Activated CD4-positive, alpha-beta memory T cell treated with anti-CD3 and anti-CD28 coated beads, Interleukin-2, amount 10 ng/mL, durations not matched to agents 7 days and 5 days (primary cell): ENCODE data around the gene NPY5R. TPM values are rescaled to one million over a fixed set of nuclear protein-coding genes. Genes with fewer than 3 reads are reported as not detected.

Experiments used
- CTCF ChIA-PET: fragments of 350-600 bp; sonication (Branson Sonifier 250); formaldehyde crosslinking; loops from one replicate; lab custom pipeline; 2021; ENCODE audit warnings: antibody characterized with exemption, inconsistent platforms; lab: Charles Lee
- POLR2A ChIA-PET: fragments of 350-600 bp; sonication (Branson Sonifier 250); formaldehyde crosslinking; loops from one replicate; lab custom pipeline; 2021; ENCODE audit warnings: antibody characterized with exemption; lab: Charles Lee
- DNase-seq: peaks from one replicate; pipeline ENCODE4 v3.0.0-alpha.2; 2020
- H3K27ac Mint-ChIP-seq: one replicate; pipeline ENCODE4 v1.8.0; 2021; ENCODE audit warnings: mild to moderate bottlenecking, mixed read lengths
- H3K27me3 Mint-ChIP-seq: one replicate; pipeline ENCODE4 v1.8.0; 2021; ENCODE audit warnings: mixed read lengths
- H3K36me3 Mint-ChIP-seq: one replicate; pipeline ENCODE4 v1.8.0; 2021; ENCODE audit warnings: low read depth, mixed read lengths
- H3K4me1 Mint-ChIP-seq: one replicate; pipeline ENCODE4 v1.8.0; 2021; ENCODE audit warnings: mixed read lengths
- H3K4me3 Mint-ChIP-seq: one replicate; pipeline ENCODE4 v1.8.0; 2021; ENCODE audit warnings: mild to moderate bottlenecking, mixed read lengths
- H3K9me3 Mint-ChIP-seq: one replicate; pipeline ENCODE4 v1.8.0; 2021; ENCODE audit warnings: mixed read lengths
- total RNA-seq, 2 experiments: library from RNA; stranded (reverse); gene quantifications; one replicate each; pipeline ENCODE4 v1.2.3, GENCODE V29; 2021

The NPY5R gene
- total RNA-seq, 2 experiments from 2014 or later, result not detected

DNA sequence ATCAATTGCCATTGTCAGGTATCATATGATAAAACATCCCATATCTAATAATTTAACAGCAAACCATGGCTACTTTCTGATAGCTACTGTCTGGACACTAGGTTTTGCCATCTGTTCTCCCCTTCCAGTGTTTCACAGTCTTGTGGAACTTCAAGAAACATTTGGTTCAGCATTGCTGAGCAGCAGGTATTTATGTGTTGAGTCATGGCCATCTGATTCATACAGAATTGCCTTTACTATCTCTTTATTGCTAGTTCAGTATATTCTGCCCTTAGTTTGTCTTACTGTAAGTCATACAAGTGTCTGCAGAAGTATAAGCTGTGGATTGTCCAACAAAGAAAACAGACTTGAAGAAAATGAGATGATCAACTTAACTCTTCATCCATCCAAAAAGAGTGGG lies 7.0 kb downstream of the NPY5R start:
- ChIA-PET POLR2A (no interaction called here), CTCF (no interaction called here)
- Mint-ChIP-seq H3K4me3 (no peak overlapping the region), H3K9me3 (no peaks in the 10 kb centered on the region), H3K36me3 (no peaks in the 10 kb centered on the region), H3K27me3 (peaks cover 11% of the 10 kb centered on the region), H3K4me1 (no peaks in the 10 kb centered on the region), H3K27ac (no peak overlapping the region)
- DNase-seq, result no peak

DNA sequence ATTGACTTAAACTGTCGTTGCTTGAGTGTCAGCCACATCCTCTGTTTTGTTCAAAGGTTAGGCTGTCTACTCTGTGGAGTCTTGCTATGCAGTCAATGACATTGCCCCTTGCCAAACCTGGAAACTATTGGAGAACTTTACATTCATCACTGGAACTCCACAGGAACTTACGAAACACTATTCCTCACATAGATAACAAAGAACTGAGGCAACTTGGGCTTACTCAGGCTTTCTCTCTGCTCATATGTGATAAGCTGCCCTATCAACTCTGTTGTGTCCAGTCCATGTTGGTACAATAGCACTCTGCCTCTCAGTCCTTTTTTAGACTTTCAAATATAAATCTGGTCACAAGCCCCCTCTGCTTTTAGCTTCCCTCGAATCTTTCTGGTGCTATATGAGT lies 9.4 kb downstream of the NPY5R start:
- no peak for DNase-seq
- no peak overlapping the region for H3K27ac Mint-ChIP-seq
- H3K27me3 Mint-ChIP-seq, result no peaks in the 10 kb centered on the region
- no peaks in the 10 kb centered on the region for H3K9me3 Mint-ChIP-seq
- H3K4me3 Mint-ChIP-seq, result no peak overlapping the region
- ChIA-PET CTCF (no interaction called here), POLR2A (no interaction called here)
- H3K36me3 Mint-ChIP-seq, result no peaks in the 10 kb centered on the region
- H3K4me1 Mint-ChIP-seq, result no peaks in the 10 kb centered on the region

DNA sequence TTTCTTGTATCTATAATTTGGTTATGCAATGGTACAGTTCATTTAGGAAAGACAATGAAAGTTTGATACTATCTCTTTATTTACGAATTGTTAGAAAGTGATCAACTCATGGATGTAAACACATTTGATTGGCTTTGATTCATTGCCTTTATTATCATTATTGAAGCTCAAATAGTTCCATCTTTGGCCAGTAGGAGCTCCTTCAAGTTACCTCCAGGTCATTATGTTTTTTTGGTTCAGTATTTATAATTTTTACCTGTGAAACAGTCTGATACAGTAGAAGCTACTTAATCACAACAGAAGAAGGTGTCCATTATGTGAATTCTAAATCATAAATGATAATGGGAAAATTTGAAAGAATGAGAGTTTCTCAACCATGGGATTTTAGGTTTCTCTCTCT lies 12.4 kb downstream of the NPY5R start:
- H3K36me3 Mint-ChIP-seq, result no peaks in the 10 kb centered on the region
- H3K4me3 Mint-ChIP-seq, result no peak overlapping the region
- no peaks in the 10 kb centered on the region for H3K4me1 Mint-ChIP-seq
- peaks cover 2% of the 10 kb centered on the region for H3K27me3 Mint-ChIP-seq
- no peaks in the 10 kb centered on the region for H3K9me3 Mint-ChIP-seq
- no peak overlapping the region for H3K27ac Mint-ChIP-seq
- ChIA-PET CTCF (no interaction called here), POLR2A (no interaction called here)
- no peak for DNase-seq

DNA sequence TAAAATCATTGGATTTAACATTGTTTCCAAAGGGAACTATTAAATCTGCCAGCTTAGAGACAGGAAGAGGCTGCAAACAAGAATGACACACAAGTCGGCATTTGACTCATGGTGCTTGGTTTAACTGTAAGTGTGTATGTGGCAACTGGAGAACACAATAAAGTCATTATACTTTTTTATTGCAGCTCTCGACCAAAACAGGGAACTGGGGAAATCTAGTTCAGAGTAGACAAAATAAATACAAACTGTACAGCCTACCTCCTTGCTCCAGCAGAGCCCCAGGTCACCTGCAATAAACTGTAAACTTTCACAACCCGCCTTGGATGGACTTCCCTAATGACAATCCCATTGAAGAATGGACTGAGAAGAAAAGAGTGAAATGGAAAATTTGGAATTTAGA lies 24.0 kb downstream of the NPY5R start:
- no peak for DNase-seq
- CTCF ChIA-PET, result no interaction called here

GRCh38 chr4:163372029-163372428 lies 28.3 kb downstream of the NPY5R start:
- Mint-ChIP-seq H3K4me1 (no peaks in the 10 kb centered on the region), H3K27me3 (peaks cover 2% of the 10 kb centered on the region), H3K27ac (no peak overlapping the region), H3K36me3 (no peaks in the 10 kb centered on the region), H3K4me3 (no peak overlapping the region), H3K9me3 (no peaks in the 10 kb centered on the region)
- no peak for DNase-seq
- CTCF ChIA-PET, result no interaction called here
- POLR2A ChIA-PET, result no interaction called here

More for the DNA sequence above, 24.0 kb downstream of the NPY5R start:
- POLR2A ChIA-PET, result no interaction called here
- H3K4me3 Mint-ChIP-seq, result no peak overlapping the region
- no peaks in the 10 kb centered on the region for H3K4me1 Mint-ChIP-seq
- H3K9me3 Mint-ChIP-seq, result no peaks in the 10 kb centered on the region
- no peak overlapping the region for H3K27ac Mint-ChIP-seq
- peaks cover 2% of the 10 kb centered on the region for H3K27me3 Mint-ChIP-seq
- no peaks in the 10 kb centered on the region for H3K36me3 Mint-ChIP-seq

- Mint-ChIP-seq H3K9me3 (no peaks in the 10 kb centered on the region), H3K36me3 (no peaks in the 10 kb centered on the region), H3K27me3 (no peaks in the 10 kb centered on the region), H3K4me3 (no peak overlapping the region), H3K27ac (no peak overlapping the region), H3K4me1 (no peaks in the 10 kb centered on the region)
- no peak for DNase-seq
- ChIA-PET POLR2A (no interaction called here), CTCF (no interaction called here)
Observed at GRCh38 chr4:163378661-163379060, 35.0 kb downstream of the NPY5R start.

DNA sequence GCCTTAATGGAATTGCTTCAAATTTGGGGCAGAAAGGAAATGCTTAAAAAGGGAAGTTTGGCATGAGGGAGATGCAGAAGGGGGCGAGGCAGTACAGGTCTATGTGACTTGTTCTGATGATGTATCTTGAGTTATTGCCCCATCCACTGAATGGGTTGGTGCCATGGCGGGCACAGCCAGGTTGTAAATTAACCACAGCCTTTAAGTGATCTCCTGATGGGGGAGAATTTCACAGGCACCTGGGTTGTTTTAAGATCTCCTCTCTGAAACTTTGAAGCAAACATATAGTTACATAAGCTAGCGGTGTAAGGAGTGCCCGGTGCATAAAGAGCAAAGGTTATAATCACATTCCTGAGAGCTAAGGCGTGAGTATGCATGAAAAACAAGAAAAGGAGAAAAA lies 37.0 kb downstream of the NPY5R start:
- H3K4me1 Mint-ChIP-seq, result no peaks in the 10 kb centered on the region
- ChIA-PET POLR2A (interaction anchor here (0.7 kb wide), 1 partner anchor 60 kb away, joined by 3 read pairs; no protein-coding TSS in a partner anchor), CTCF (no interaction called here)
- H3K4me3 Mint-ChIP-seq, result no peak overlapping the region
- no peak overlapping the region for H3K27ac Mint-ChIP-seq
- H3K27me3 Mint-ChIP-seq, result no peaks in the 10 kb centered on the region
- no peaks in the 10 kb centered on the region for H3K36me3 Mint-ChIP-seq
- H3K9me3 Mint-ChIP-seq, result no peaks in the 10 kb centered on the region
- DNase-seq, result no peak

DNA sequence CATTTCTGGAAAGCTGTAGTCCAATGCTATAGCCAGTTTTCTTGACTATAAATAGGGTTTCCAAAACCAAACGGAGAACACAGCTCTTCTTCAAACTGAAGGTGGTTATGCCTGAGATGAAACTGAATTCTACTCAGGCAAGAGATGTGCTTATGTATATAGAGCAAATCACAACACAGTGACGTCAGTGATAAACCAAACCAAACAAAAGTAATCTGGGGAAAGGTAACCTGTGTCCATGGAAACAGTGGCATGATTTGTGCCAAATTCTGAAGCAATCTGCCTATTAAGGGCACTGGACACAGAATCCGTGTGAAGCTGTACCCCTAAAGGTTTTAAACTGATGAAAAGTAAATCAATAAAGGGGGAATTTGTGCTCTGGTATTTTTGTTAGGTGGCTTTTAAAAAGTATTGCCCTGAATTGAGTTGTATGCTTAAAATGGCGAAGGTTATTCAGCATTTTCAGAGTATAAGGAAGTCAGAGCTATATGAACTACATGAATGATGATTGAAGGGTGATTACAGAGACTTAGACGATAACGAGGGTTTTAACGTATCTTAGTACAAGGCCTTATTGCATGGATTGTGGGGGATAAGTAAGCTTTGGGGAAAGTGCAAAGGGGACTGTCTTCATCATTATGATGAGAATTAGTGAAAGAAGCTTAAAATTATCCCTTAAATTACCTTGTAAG lies 38.6 kb downstream of the NPY5R start:
- no peak overlapping the region for H3K4me3 Mint-ChIP-seq
- no peak overlapping the region for H3K27ac Mint-ChIP-seq
- H3K9me3 Mint-ChIP-seq, result no peaks in the 10 kb centered on the region
- H3K36me3 Mint-ChIP-seq, result no peaks in the 10 kb centered on the region
- ChIA-PET POLR2A (no interaction called here), CTCF (no interaction called here)
- no peaks in the 10 kb centered on the region for H3K27me3 Mint-ChIP-seq
- DNase-seq, result no peak
- H3K4me1 Mint-ChIP-seq, result no peaks in the 10 kb centered on the region

GRCh38 chr4:163384434-163384833 lies 40.7 kb downstream of the NPY5R start:
- ChIA-PET POLR2A (no interaction called here), CTCF (no interaction called here)
- DNase-seq, result no peak
- Mint-ChIP-seq H3K36me3 (no peaks in the 10 kb centered on the region), H3K27me3 (no peaks in the 10 kb centered on the region), H3K9me3 (no peaks in the 10 kb centered on the region), H3K27ac (no peak overlapping the region), H3K4me1 (no peaks in the 10 kb centered on the region), H3K4me3 (no peak overlapping the region)

GRCh38 chr4:163384926-163385325 lies 41.2 kb downstream of the NPY5R start:
- no peak overlapping the region for H3K4me3 Mint-ChIP-seq
- DNase-seq, result no peak
- no peak overlapping the region for H3K27ac Mint-ChIP-seq
- H3K4me1 Mint-ChIP-seq, result no peaks in the 10 kb centered on the region
- H3K27me3 Mint-ChIP-seq, result no peaks in the 10 kb centered on the region
- ChIA-PET CTCF (no interaction called here), POLR2A (no interaction called here)
- no peaks in the 10 kb centered on the region for H3K9me3 Mint-ChIP-seq
- H3K36me3 Mint-ChIP-seq, result no peaks in the 10 kb centered on the region

DNA sequence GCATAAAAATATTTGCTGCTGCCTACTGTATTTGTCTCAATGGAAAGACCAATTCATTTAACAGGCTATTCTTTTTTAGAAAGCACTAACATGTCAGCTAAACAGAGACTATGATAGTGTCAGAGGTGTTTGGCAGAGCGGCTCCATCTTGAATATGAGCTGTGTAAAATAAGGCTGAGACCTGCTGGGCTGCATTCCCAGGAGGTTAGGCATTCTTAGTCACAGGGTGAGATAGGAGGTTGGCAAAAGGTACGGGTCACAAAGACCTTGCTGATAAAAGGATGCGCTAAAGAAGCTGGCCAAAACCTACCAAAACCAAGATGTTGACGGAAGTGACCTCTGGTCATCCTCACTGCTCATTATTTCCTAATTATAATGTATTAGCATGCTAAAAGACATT lies 41.8 kb downstream of the NPY5R start:
- Mint-ChIP-seq H3K9me3 (no peaks in the 10 kb centered on the region), H3K4me1 (no peaks in the 10 kb centered on the region), H3K27me3 (no peaks in the 10 kb centered on the region), H3K27ac (no peak overlapping the region), H3K36me3 (no peaks in the 10 kb centered on the region), H3K4me3 (no peak overlapping the region)
- POLR2A ChIA-PET, result no interaction called here
- CTCF ChIA-PET, result no interaction called here
- DNase-seq, result no peak

DNA sequence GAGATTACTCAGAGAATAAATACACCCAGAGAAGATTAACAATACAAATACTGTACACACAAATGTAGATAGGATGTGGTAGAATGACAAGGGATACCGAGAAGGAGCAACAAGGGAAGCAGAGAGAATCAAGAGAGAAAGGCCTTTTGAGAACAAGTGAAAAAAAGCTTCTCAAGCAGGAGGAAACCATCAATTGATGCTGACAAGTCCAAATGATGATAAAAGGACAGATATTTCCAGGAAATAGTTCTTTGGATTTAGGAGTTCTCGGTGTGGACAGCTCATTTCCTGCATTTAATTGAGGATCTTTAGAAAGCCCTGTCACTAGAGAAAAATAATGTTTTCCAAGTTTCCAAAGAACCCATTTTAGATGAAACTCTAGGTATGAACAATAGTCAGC lies 48.1 kb downstream of the NPY5R start:
- H3K27ac Mint-ChIP-seq, result no peak overlapping the region
- no peaks in the 10 kb centered on the region for H3K27me3 Mint-ChIP-seq
- H3K36me3 Mint-ChIP-seq, result no peaks in the 10 kb centered on the region
- POLR2A ChIA-PET, result no interaction called here
- no peaks in the 10 kb centered on the region for H3K9me3 Mint-ChIP-seq
- DNase-seq, result no peak
- CTCF ChIA-PET, result no interaction called here
- no peaks in the 10 kb centered on the region for H3K4me1 Mint-ChIP-seq
- H3K4me3 Mint-ChIP-seq, result no peak overlapping the region

GRCh38 chr4:163392328-163392727 lies 48.6 kb downstream of the NPY5R start:
- Mint-ChIP-seq H3K4me1 (no peaks in the 10 kb centered on the region), H3K36me3 (no peaks in the 10 kb centered on the region), H3K4me3 (no peak overlapping the region), H3K27me3 (no peaks in the 10 kb centered on the region), H3K27ac (no peak overlapping the region), H3K9me3 (no peaks in the 10 kb centered on the region)
- CTCF ChIA-PET, result no interaction called here
- no peak for DNase-seq
- POLR2A ChIA-PET, result no interaction called here

GRCh38 chr4:163393471-163393870 lies 49.8 kb downstream of the NPY5R start:
- no peaks in the 10 kb centered on the region for H3K4me1 Mint-ChIP-seq
- H3K27ac Mint-ChIP-seq, result no peak overlapping the region
- H3K36me3 Mint-ChIP-seq, result no peaks in the 10 kb centered on the region
- H3K9me3 Mint-ChIP-seq, result no peaks in the 10 kb centered on the region
- no peak for DNase-seq
- ChIA-PET CTCF (no interaction called here), POLR2A (no interaction called here)
- no peak overlapping the region for H3K4me3 Mint-ChIP-seq
- no peaks in the 10 kb centered on the region for H3K27me3 Mint-ChIP-seq
